PC-3 (cell line): ENCODE data around the gene AUTS2.

ENCODE experiments used
- EZH2 ChIP-seq: fragments of 300-600 bp; sonication (generic); IDR thresholded peaks from one replicate; pipeline ENCODE4 v1.6.1; 2017; ENCODE audit warnings: antibody characterized with exemption, mild to moderate bottlenecking, low read length; ENCODE audit not compliant: unreplicated experiment
- TF ChIP-seq, protein P1 (sequence below): fragments of 300-600 bp; sonication (generic); conservative IDR thresholded peaks from 2 replicates; pipeline ENCODE4 v1.5.1; 2017; ENCODE audit warnings: antibody characterized with exemption, low read depth, mild to moderate bottlenecking, low read length

DNA sequence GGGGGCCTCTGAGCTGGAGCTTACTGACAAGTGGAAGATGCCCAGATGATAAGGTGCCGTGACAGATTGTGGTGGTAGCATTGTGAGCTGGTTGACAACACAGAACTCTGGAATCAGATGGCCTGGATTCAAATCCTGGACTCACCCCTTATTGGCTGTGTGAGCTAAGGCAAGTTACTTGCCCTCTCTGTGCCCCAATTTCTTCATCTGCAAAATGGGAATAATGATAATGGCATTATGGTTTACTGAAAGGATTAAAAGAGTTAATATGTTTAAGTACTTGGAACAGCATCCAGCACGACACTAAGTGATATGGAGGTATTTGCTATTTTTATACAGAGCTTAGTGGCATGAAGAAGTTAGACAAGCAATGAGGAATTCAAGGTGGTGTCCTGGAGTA lies 1067.7 kb downstream of the AUTS2 start:
- TF ChIP-seq, protein P1, sequence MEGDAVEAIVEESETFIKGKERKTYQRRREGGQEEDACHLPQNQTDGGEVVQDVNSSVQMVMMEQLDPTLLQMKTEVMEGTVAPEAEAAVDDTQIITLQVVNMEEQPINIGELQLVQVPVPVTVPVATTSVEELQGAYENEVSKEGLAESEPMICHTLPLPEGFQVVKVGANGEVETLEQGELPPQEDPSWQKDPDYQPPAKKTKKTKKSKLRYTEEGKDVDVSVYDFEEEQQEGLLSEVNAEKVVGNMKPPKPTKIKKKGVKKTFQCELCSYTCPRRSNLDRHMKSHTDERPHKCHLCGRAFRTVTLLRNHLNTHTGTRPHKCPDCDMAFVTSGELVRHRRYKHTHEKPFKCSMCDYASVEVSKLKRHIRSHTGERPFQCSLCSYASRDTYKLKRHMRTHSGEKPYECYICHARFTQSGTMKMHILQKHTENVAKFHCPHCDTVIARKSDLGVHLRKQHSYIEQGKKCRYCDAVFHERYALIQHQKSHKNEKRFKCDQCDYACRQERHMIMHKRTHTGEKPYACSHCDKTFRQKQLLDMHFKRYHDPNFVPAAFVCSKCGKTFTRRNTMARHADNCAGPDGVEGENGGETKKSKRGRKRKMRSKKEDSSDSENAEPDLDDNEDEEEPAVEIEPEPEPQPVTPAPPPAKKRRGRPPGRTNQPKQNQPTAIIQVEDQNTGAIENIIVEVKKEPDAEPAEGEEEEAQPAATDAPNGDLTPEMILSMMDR, result no peak
- TF ChIP-seq EZH2, result no peak
